Natural killer cell (primary cell): ENCODE measurements around the gene LRRC55. TPM values are rescaled to one million over a fixed set of nuclear protein-coding genes. Genes with fewer than 3 reads are reported as not detected.

Experiments used
- ATAC-seq, 3 donors: fragments of 150-1000 bp in 2 of 3; fragments of 200-7000 bp in 1 of 3; cut with Tn5 transposase; 1 replicate in 1 of 3; 2 replicates in 2 of 3; pipeline ENCODE4 v1.10.0; 2021; ENCODE audit warnings: mild to moderate bottlenecking in 2 of 3, moderate library complexity in 2 of 3
- DNase-seq, 2 donors: peaks; one replicate each; pipeline versions ENCODE4 v3.0.0 to v3.0.0-alpha.2; 2013 to 2021; ENCODE audit warnings: mixed read lengths in 1 of 2
- H3K27ac ChIP-seq: one replicate; pipeline ENCODE4 v1.5.1; 2013; ENCODE audit warnings: mild to moderate bottlenecking, low read length
- H3K27me3 ChIP-seq: one replicate; pipeline ENCODE4 v1.6.1; 2013; ENCODE audit warnings: low read length; ENCODE audit not compliant: control insufficient read depth, insufficient read depth
- H3K36me3 ChIP-seq: one replicate; pipeline ENCODE4 v1.6.1; 2013; ENCODE audit warnings: low read length; ENCODE audit not compliant: control insufficient read depth, insufficient read depth
- H3K4me1 ChIP-seq: one replicate; pipeline ENCODE4 v1.6.1; 2013; ENCODE audit warnings: low read length; ENCODE audit not compliant: control insufficient read depth, insufficient read depth
- H3K4me3 ChIP-seq: one replicate; pipeline ENCODE4 v1.5.1; 2013; ENCODE audit warnings: low read length
- H3K9me3 ChIP-seq: one replicate; pipeline ENCODE4 v1.6.1; 2013; ENCODE audit warnings: low read length; ENCODE audit not compliant: control insufficient read depth, insufficient read depth
- H3K27ac Mint-ChIP-seq, 2 donors: one replicate each; pipeline ENCODE4 v1.8.0; 2022; ENCODE audit warnings: mild to moderate bottlenecking in 2 of 2, mixed read lengths in 2 of 2, moderate library complexity in 1 of 2
- H3K27me3 Mint-ChIP-seq, 2 donors: one replicate each; pipeline ENCODE4 v1.8.0; 2022; ENCODE audit warnings: low read depth in 2 of 2, mixed read lengths in 2 of 2
- H3K36me3 Mint-ChIP-seq: one replicate; pipeline ENCODE4 v1.8.0; 2022; ENCODE audit warnings: mixed read lengths
- H3K4me1 Mint-ChIP-seq, 2 donors: one replicate each; pipeline ENCODE4 v1.8.0; 2022; ENCODE audit warnings: mixed read lengths in 2 of 2
- H3K4me3 Mint-ChIP-seq: one replicate; pipeline ENCODE4 v1.8.0; 2022; ENCODE audit warnings: mild to moderate bottlenecking, moderate library complexity, mixed read lengths
- H3K9me3 Mint-ChIP-seq, 2 donors: one replicate each; pipeline ENCODE4 v1.8.0; 2022; ENCODE audit warnings: mixed read lengths in 2 of 2
- WGBS: methylation state at CpG from one replicate; pipeline ENCODE4 v1.1.7; 2013; ENCODE audit warnings: missing lambda C conversion rate; ENCODE audit not compliant: insufficient coverage; 5-methylcytosine and 5-hydroxymethylcytosine counted together
- intact Hi-C: fragments of 100-400 bp; cut with micrococcal nuclease; formaldehyde crosslinking; loops from one replicate; pipeline ENCODE4 v1.14.2; 2022
- total RNA-seq, 4 donors: library from RNA; stranded (reverse); fragments of 120-200 nt in 1 of 4; gene quantifications; one replicate each; pipeline versions ENCODE4 v1.2.3 to v1.2.4, GENCODE V29; 2013 to 2022
- TF ChIP-seq, protein P1 (sequence below): fragments of 200-600 bp; IDR thresholded peaks from one replicate; pipeline ENCODE4 v1.8.0; 2022; ENCODE audit warnings: antibody characterized with exemption

LRRC55 gene
- total RNA-seq, 3 donors from 2014 or later (not counting 1 experiment from before 2014, with no cell fraction given): not detected

DNA sequence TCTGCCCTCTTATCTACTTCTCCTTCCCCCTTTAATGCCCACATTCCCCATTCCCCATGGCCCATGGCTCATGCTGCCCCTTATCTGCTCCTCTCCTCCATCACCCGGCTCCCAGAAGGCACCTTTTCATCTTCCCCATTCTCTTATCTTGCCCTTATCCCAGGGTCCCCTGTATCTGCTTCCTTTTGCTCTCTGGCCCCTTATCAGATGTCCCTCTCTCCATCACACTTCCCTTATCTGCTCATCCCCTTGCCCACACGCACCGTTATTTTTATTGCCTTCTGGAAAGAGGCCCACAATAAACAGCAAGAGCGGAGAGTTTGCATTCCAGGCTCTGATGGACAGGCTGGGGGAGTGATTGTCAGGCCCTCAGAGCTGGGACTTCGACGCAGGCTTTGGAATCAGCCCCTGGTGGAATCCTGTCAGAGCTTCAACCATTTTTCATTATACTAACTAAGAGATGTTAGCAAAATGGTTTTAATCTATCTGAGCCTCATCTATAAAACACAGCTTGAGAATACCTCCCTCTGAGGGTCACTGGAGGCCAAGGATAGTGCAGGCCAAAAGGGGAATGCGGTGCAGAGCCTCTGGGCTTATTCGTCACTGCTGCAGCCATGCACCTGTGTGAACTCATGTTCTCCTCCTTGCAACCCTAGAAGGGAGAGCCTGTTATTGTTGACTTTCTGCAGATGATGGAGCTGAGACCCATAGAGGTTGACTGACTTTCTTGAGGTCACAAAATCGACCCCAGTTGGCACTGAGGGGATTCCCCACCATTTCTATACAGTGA is 37.0 kb upstream of the LRRC55 start:
- DNase-seq: no peak
- no peaks in the 10 kb centered on the region for H3K9me3 Mint-ChIP-seq
- WGBS: 29% methylated on average over 9 of the region's 9 CpGs
- Histone ChIP-seq H3K27me3 (no peaks in the 10 kb centered on the region), H3K27ac (no peak overlapping the region), H3K9me3 (no peaks in the 10 kb centered on the region), H3K36me3 (no peaks in the 10 kb centered on the region), H3K4me3 (no peak overlapping the region), H3K4me1 (no peaks in the 10 kb centered on the region)
- H3K4me3 Mint-ChIP-seq: no peak overlapping the region
- H3K27ac Mint-ChIP-seq: no peak overlapping the region
- H3K36me3 Mint-ChIP-seq: no peaks in the 10 kb centered on the region
- ATAC-seq: no peak
- TF ChIP-seq, protein P1, sequence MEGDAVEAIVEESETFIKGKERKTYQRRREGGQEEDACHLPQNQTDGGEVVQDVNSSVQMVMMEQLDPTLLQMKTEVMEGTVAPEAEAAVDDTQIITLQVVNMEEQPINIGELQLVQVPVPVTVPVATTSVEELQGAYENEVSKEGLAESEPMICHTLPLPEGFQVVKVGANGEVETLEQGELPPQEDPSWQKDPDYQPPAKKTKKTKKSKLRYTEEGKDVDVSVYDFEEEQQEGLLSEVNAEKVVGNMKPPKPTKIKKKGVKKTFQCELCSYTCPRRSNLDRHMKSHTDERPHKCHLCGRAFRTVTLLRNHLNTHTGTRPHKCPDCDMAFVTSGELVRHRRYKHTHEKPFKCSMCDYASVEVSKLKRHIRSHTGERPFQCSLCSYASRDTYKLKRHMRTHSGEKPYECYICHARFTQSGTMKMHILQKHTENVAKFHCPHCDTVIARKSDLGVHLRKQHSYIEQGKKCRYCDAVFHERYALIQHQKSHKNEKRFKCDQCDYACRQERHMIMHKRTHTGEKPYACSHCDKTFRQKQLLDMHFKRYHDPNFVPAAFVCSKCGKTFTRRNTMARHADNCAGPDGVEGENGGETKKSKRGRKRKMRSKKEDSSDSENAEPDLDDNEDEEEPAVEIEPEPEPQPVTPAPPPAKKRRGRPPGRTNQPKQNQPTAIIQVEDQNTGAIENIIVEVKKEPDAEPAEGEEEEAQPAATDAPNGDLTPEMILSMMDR: no peak
- H3K27me3 Mint-ChIP-seq: peaks cover 0 to 11% of the 10 kb centered on the region in 2 donors
- intact Hi-C loops: loop anchor here (5.0 kb wide), 1 partner anchor 47 kb away; no protein-coding TSS in a partner anchor
- H3K4me1 Mint-ChIP-seq: no peaks in the 10 kb centered on the region

DNA sequence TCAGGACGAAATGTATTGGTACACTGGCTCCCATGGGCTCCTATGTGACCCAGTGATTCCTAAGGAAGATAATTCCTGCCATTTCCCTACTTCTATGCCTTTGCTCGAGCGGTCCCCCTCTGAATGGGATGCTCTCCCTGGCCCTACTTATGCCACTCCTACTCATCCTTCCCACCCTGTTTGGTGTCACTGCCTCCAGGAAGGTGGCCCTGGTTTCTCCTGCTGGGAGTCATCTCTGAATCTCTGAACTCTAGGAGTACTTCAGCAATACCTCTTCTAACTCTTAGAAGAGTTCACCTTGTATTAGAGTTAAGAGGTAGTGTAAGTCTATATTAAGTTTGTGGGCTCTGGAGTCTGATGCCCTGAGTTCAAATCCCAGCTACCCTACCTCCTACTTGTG is 35.5 kb upstream of the LRRC55 start:
- TF ChIP-seq, protein P1: no peak
- Mint-ChIP-seq H3K27ac (no peak overlapping the region), H3K36me3 (no peaks in the 10 kb centered on the region), H3K9me3 (no peaks in the 10 kb centered on the region), H3K27me3 (peaks cover 0 to 11% of the 10 kb centered on the region in 2 donors), H3K4me3 (no peak overlapping the region), H3K4me1 (no peaks in the 10 kb centered on the region)
- Histone ChIP-seq H3K27me3 (no peaks in the 10 kb centered on the region), H3K36me3 (no peaks in the 10 kb centered on the region), H3K27ac (no peak overlapping the region), H3K4me1 (no peaks in the 10 kb centered on the region), H3K9me3 (no peaks in the 10 kb centered on the region), H3K4me3 (no peak overlapping the region)
- ATAC-seq (no peak), DNase-seq (no peak)
- intact Hi-C loops: loop anchor here (5.0 kb wide), 1 partner anchor 49 kb away; no protein-coding TSS in a partner anchor
- WGBS: 80% methylated on average over 3 of the region's 3 CpGs

DNA sequence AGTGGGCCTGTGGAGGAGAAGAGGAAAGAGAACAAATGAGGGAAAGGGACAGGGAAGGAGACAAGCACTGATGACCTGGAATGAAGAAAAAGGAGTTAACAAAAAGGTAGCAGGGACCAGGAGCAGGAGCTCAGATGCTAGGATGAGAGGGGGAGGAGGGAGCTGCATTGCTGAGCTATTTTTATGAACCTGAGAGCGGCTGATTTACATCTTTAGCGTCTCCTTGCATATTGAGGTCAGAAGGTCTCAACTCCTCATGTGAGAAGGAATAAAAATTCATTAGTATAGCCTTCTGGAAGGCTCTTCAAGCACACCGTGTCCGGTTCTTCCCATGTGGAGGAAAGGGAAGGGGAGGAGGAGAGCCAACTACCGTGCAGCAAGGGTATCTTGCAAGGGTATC is 33.1 kb upstream of the LRRC55 start:
- Mint-ChIP-seq H3K4me1 (no peaks in the 10 kb centered on the region), H3K4me3 (no peak overlapping the region), H3K27me3 (peaks cover 0 to 8% of the 10 kb centered on the region in 2 donors), H3K9me3 (no peaks in the 10 kb centered on the region), H3K36me3 (no peaks in the 10 kb centered on the region), H3K27ac (no peak overlapping the region)
- Histone ChIP-seq H3K9me3 (no peaks in the 10 kb centered on the region), H3K4me3 (no peak overlapping the region), H3K36me3 (no peaks in the 10 kb centered on the region), H3K4me1 (no peaks in the 10 kb centered on the region), H3K27ac (no peak overlapping the region), H3K27me3 (no peaks in the 10 kb centered on the region)
- WGBS: 64% methylated on average over 5 of the region's 5 CpGs
- ATAC-seq (no peak), DNase-seq (no peak)
- intact Hi-C loops: loop anchor here (5.0 kb wide), 1 partner anchor 51 kb away; no protein-coding TSS in a partner anchor
- TF ChIP-seq, protein P1: no peak
